Stimulated activated CD4-positive, alpha-beta T cell treated with anti-CD3 and anti-CD28 coated beads, TNF-alpha, amount 100 ng/mL, for 1 hour (primary cell): ENCODE data around the gene CNTNAP2.
"Not testable (repeated sequence)": the region's sequence is repeated elsewhere in the genome, so short reads cannot be mapped to it uniquely, and the experiment has no call there.

Experiments
- DNase-seq, 3 donors: peaks; one replicate each; pipeline ENCODE4 v3.0.0-alpha.2; 2020; ENCODE audit warnings: low read depth in 3 of 3, low spot score in 1 of 3

The CNTNAP2 gene

DNA sequence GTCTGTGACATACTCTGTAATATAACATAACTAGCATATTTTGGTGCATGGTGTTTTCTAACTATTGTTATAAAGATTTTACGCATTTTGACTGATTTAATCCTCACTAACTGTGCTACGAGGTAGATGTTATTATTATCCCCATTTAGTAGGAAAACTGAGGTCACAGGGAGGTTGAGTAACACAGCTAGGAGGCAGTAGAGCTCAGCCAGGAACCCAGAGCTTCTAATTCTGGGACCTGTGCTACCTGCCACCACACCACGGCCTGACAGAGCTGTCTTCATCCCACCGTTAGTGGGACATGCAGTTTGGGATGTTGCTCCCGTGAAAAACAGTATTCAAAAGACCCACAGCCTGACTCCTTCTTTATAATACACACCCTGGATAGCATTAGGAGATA is 962.5 kb downstream of the CNTNAP2 start:
- DNase-seq: no peak

- no peak for DNase-seq
These were observed 963.4 kb downstream of the CNTNAP2 start for GRCh38 chr7:147079921-147080420.

DNA sequence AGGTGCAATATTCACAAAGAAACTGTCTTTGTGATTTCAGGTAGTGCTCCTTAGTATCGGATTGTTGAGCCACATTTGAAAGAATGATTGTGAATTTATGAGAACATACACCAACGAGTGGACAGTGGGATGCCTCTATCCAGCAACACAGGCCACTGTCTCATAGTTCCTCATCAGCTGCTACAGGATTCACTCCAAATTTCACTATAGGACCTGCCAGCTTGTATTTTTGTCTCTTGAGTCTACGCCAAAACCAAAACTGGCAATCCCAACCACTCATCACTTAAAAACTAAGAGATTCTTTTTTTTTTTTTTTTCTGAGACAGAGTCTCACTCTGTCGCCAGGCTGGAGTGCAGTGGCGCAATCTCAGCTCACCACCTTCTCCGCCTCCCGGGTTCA is 964.5 kb downstream of the CNTNAP2 start:
- DNase-seq: no peak

DNA sequence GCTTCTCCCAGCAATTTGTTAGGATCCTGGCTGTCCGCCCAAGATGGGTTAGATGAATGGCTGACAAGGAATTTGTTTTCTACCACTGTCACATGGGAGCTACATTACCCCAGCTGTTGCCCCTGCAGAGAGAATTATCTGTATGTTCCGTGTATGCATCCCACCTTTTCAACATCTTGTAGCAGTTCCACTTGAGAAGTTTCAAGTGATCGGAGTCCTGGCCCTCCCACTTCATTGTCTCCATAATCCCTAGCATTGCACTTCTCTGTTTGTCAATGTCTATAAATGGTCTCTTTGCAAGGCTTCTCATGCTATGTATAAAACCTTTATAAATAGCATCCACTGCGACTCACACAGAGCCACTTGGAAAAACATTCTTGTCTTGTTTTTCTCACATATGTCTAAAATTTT is 972.5 kb downstream of the CNTNAP2 start:
- DNase-seq: no peak

- DNase-seq: no peak
These were observed 973.0 kb downstream of the CNTNAP2 start for GRCh38 chr7:147089608-147090007.

GRCh38 chr7:147096629-147097028 is 980.0 kb downstream of the CNTNAP2 start:
- no peak for DNase-seq

DNA sequence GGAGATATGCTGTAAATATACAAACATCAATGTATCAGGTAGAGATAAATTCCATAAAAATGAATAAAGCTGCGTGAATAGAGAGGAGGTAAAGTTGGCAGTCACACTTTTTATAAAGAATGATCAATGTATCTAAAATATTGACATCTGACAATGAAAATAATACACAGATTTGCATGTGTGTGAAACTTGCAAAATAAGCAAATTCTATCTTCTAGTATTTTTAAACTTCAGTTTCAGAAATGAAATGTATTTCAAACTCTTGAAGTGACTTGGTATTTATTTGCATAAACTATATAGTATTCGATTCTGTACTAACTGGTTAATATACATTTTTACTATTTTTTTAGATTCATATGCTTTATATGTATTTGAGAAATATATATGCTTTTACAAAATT is 986.6 kb downstream of the CNTNAP2 start:
- no peak for DNase-seq

- DNase-seq: no peak
These were observed 990.1 kb downstream of the CNTNAP2 start for GRCh38 chr7:147106746-147107145.

DNA sequence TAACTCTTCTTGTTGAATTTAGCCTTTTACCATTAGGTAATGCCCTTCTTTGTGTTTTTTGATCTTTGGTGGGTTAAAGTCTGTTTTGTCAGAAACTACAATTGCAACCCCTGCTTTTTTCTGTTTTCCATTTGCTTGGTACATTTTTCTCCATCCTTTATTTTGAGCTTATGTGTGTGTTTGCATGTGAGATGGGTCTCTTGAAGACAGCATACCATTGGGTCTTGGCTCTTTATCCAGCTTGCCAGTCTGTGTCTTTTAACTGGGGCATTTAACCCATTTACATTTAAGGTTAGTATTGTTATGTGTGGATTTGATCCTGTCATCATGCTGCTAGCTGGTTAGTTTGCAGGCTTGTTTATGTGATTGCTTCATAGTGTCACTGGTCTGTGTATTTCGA is 997.9 kb downstream of the CNTNAP2 start:
- DNase-seq: not testable (repeated sequence)

DNA sequence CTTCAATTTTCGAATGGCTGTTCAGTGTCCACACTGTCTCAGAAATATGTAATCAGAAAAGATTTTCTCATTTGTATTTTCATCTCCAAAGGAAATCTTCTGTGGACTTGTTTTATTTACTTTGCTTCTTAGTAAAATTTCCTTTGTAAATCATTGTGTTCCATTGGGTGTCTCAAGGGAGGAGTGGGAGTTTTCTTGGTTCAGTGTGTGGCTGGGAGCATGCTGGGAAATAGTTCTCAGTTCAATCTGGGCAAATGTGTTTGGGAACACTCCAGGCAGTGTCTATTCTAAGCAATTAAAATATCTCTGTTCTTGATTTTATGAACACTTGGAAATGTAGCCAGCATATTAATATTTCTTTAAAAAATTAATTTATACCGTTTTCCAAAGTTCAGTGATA is 1019.8 kb downstream of the CNTNAP2 start:
- no peak for DNase-seq

GRCh38 chr7:147145194-147145593 is 1028.6 kb downstream of the CNTNAP2 start:
- no peak for DNase-seq

- DNase-seq: no peak
These were observed 1029.6 kb downstream of the CNTNAP2 start for GRCh38 chr7:147146169-147146568.

GRCh38 chr7:147151661-147152060 is 1035.1 kb downstream of the CNTNAP2 start:
- DNase-seq: no peak

DNA sequence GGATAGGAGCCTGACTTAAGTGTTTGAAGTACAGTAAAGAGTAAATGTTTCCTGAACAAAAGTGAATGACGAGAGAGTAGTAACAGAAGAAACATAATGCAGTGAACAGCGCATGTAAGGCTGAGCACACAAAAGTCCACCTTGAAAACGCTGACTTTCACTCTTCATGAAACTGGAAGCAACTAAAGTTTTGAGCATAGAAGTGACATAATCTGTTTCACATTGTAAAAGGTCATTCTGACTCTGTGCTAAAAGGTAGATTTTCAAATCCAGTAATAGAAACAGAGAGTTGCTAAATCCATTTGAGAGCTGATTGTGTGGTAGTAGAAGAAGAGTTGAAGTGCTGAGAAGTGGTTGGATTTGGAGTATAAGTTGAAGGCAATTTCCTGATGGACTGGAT is 1037.0 kb downstream of the CNTNAP2 start:
- DNase-seq: no peak

GRCh38 chr7:147161405-147161804 is 1044.8 kb downstream of the CNTNAP2 start:
- DNase-seq: no peak

DNA sequence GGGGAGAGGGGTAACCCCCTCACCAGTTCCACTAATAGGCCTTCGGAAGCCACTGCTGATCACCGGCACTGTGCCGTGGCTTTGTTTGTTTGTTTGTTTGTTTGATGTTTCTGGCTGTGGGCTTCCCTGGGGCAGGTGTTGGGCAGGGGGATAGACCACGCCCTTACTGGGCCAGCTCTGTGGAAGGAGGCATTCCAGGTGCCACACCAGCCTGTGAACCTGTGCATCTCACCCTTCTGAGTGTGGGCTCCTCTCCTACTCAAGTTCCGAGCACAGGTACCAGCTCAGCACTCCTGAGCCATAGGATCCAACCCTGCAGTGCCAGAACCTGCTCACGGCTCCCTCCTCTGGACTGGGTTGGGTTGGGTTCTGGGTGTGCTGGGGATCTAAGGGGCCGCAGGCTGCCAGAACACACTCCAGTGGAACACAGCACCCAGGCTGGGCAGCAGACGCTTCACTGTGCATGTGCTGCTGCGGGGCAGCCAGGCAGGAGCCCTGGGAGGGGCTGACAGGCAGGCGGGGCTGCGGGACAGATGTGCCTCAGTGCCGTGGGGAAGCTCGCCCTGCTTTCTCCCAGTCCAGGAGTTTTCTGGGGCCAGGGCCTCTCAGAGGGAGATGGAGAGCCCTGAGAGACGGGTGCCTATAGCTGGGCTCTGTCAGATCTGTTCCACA is 1053.9 kb downstream of the CNTNAP2 start:
- no peak for DNase-seq

GRCh38 chr7:147171013-147171391 is 1054.4 kb downstream of the CNTNAP2 start:
- no peak for DNase-seq

GRCh38 chr7:147173883-147174282 is 1057.3 kb downstream of the CNTNAP2 start:
- DNase-seq: no peak

GRCh38 chr7:147182874-147183273 is 1066.3 kb downstream of the CNTNAP2 start:
- no peak for DNase-seq

DNA sequence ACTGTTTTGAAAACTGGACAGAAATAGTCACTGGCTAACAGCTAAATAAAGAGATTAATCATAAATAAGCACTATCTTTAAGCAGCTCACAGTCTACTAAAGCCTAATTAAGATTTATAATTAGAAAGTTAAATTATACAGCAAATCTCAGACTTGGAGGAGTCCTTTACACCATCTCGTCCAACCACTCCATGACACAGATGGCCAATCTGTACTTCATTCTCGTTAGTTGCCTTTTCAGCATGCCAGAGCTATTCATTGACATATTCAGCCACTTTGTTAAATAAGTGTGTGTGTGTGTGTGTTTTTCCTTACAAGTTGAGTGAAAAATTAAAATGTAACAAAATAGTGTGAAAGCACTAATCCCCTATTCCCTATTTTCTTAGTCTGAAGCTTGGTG is 1066.7 kb downstream of the CNTNAP2 start:
- no peak for DNase-seq

DNA sequence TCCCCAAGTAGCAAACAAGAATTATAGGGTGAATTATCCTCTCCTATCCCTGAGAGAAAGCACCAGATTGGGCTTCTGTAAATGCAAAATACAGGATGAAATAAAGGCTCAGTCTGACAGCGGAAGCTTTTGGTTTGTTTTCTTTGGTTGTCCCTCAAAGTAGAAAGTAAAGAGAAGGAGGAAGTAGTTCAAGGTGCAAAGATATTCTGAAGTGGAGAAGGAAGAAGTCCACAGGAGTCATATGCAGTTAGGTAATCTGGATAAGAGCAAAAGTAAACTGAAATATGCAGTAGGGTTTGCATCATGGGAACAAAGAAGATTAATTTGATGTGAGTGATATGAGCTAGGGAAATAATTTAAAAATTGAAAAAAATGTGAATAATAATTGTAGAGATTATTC is 1071.9 kb downstream of the CNTNAP2 start:
- DNase-seq: no peak

DNA sequence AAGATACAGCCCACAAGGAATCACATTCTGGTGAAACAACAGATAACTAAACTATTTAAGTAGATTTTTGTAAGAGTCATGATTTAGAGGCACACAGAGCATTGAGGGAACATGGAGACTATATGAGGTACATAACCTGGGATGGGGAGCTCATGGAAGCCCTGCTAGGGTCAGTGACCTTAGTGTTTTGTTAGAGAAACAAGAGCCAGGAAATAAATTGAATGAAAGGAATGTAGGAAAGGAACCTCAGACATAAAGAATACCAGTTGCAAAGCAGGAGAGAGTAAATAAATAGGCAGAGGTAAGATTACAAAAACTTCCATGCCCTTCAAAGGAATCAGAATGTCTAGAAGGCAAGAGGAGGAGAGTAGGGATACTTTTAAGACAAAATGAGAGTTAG is 1076.9 kb downstream of the CNTNAP2 start:
- no peak for DNase-seq

- no peak for DNase-seq
These were observed 1079.9 kb downstream of the CNTNAP2 start for GRCh38 chr7:147196481-147196880.
